Transverse colon (tissue), 3 donors: ENCODE data around the gene GNRH2.

Experiments
- CTCF ChIP-seq, 5 experiments: fragments of 200-600 bp in 3 of 5; fragments of 450-650 bp in 2 of 5; sonication (generic) in 3 of 5; IDR thresholded peaks; 1 replicate in 2 of 5; 2 replicates in 3 of 5; pipeline ENCODE4 v1.5.1; 2016 to 2017; ENCODE audit warnings: antibody characterized with exemption in 5 of 5, inconsistent platforms in 3 of 5, mild to moderate bottlenecking in 2 of 5, moderate library complexity in 1 of 5
- POLR2A ChIP-seq: fragments of 450-650 bp; IDR thresholded peaks from one replicate; pipeline ENCODE4 v1.6.1; 2016; ENCODE audit warnings: antibody characterized with exemption, mild to moderate bottlenecking, moderate library complexity

- TF ChIP-seq CTCF (IDR thresholded peaks at IDR 0.05) (no peak), POLR2A (no peak)
These were observed 44.6 kb downstream of the GNRH2 start for GRCh38 chr20:3088031-3088430.
